H9 (cell line): ENCODE data around the gene TRIM73. TPM values are rescaled to one million over a fixed set of nuclear protein-coding genes. Genes with fewer than 3 reads are reported as not detected.
"Not testable (repeated sequence)": the region's sequence is repeated elsewhere in the genome, so short reads cannot be mapped to it uniquely, and the experiment has no call there.

Experiments
- DNase-seq: peaks from one replicate; pipeline ENCODE4 v3.0.0-alpha.2; 2017
- H2AFZ ChIP-seq: one replicate; pipeline ENCODE4 v1.6.1; 2013; ENCODE audit warnings: mild to moderate bottlenecking, low read length, control low read depth, moderate library complexity
- H2AK5ac ChIP-seq: 2 replicates; pipeline ENCODE4 v1.6.1; 2013; ENCODE audit warnings: low read length, control low read depth, mixed read lengths; ENCODE audit not compliant: insufficient read length
- H2BK120ac ChIP-seq: one replicate; pipeline ENCODE4 v1.6.1; 2013; ENCODE audit warnings: low read depth, mild to moderate bottlenecking, low read length, control low read depth, inconsistent platforms; ENCODE audit not compliant: poor library complexity, severe bottlenecking
- H2BK12ac ChIP-seq: 2 replicates; pipeline ENCODE4 v1.6.1; 2013; ENCODE audit warnings: low read length, control low read depth, mixed read lengths, low read depth; ENCODE audit not compliant: insufficient read length
- H2BK15ac ChIP-seq: 2 replicates; pipeline ENCODE4 v1.6.1; 2013; ENCODE audit warnings: low read depth, low read length, control low read depth
- H2BK20ac ChIP-seq: one replicate; pipeline ENCODE4 v1.6.1; 2013; ENCODE audit warnings: low read depth, mild to moderate bottlenecking, low read length, control low read depth, inconsistent platforms; ENCODE audit not compliant: poor library complexity, severe bottlenecking
- H2BK5ac ChIP-seq: 2 replicates; pipeline ENCODE4 v1.6.1; 2013; ENCODE audit warnings: low read length, control low read depth, mixed read lengths; ENCODE audit not compliant: insufficient read length
- H3K14ac ChIP-seq: 2 replicates; pipeline ENCODE4 v1.6.1; 2013; ENCODE audit warnings: low read length, control low read depth; ENCODE audit not compliant: insufficient read depth
- H3K18ac ChIP-seq: 2 replicates; pipeline ENCODE4 v1.6.1; 2013; ENCODE audit warnings: low read depth, mild to moderate bottlenecking, mixed read lengths, low read length, control low read depth; ENCODE audit not compliant: insufficient read length
- H3K23ac ChIP-seq: 2 replicates; pipeline ENCODE4 v1.6.1; 2013; ENCODE audit warnings: low read length, control low read depth, mixed read lengths, low read depth; ENCODE audit not compliant: insufficient read length
- H3K23me2 ChIP-seq: 2 replicates; pipeline ENCODE4 v1.6.1; 2013; ENCODE audit warnings: low read depth, mild to moderate bottlenecking, mixed read lengths, low read length, control low read depth; ENCODE audit not compliant: insufficient read length, poor library complexity, severe bottlenecking
- H3K27ac ChIP-seq: 2 replicates; pipeline ENCODE4 v1.5.1; 2013; ENCODE audit warnings: low read length, control low read depth, mixed read lengths, low read depth; ENCODE audit not compliant: insufficient read length
- H3K27me3 ChIP-seq: 2 replicates; pipeline ENCODE4 v1.6.1; 2013; ENCODE audit warnings: low read length, control low read depth, inconsistent platforms; ENCODE audit not compliant: insufficient read depth
- H3K4ac ChIP-seq: 2 replicates; pipeline ENCODE4 v1.6.1; 2013; ENCODE audit warnings: low read depth, mild to moderate bottlenecking, control low read depth, inconsistent platforms, low read length, moderate library complexity
- H3K4me1 ChIP-seq: 2 replicates; pipeline ENCODE4 v1.6.1; 2013; ENCODE audit warnings: low read length, control low read depth, inconsistent platforms; ENCODE audit not compliant: insufficient read depth
- H3K4me2 ChIP-seq: 2 replicates; pipeline ENCODE4 v1.6.1; 2013; ENCODE audit warnings: low read length, control low read depth, mixed read lengths; ENCODE audit not compliant: insufficient read length, insufficient read depth
- H3K56ac ChIP-seq: 2 replicates; pipeline ENCODE4 v1.6.1; 2013; ENCODE audit warnings: low read depth, mild to moderate bottlenecking, mixed read lengths, low read length, control low read depth; ENCODE audit not compliant: insufficient read length
- H3K79me1 ChIP-seq: 2 replicates; pipeline ENCODE4 v1.6.1; 2013; ENCODE audit warnings: low read depth, mild to moderate bottlenecking, moderate library complexity, low read length, control low read depth, inconsistent platforms; ENCODE audit not compliant: insufficient read depth, poor library complexity, severe bottlenecking
- H3K79me2 ChIP-seq: 2 replicates; pipeline ENCODE4 v1.6.1; 2013; ENCODE audit warnings: low read length, control low read depth, inconsistent platforms; ENCODE audit not compliant: insufficient read depth
- H3K9ac ChIP-seq: 2 replicates; pipeline ENCODE4 v1.6.1; 2013; ENCODE audit warnings: low read length, control low read depth, mixed read lengths; ENCODE audit not compliant: insufficient read length; ENCODE audit errors: extremely low read depth
- H3K9me3 ChIP-seq: one replicate; pipeline ENCODE4 v1.6.1; 2013; ENCODE audit warnings: low read depth, low read length, inconsistent platforms; ENCODE audit not compliant: control insufficient read depth
- H3T11ph ChIP-seq: one replicate; pipeline ENCODE4 v1.6.1; 2013; ENCODE audit warnings: mild to moderate bottlenecking, low read length, control low read depth, inconsistent platforms
- H4K20me1 ChIP-seq: one replicate; pipeline ENCODE4 v1.6.1; 2013; ENCODE audit not compliant: control insufficient read depth, insufficient read length, insufficient read depth
- H4K5ac ChIP-seq: 2 replicates; pipeline ENCODE4 v1.6.1; 2013; ENCODE audit warnings: low read depth, mild to moderate bottlenecking, mixed read lengths, low read length, control low read depth; ENCODE audit not compliant: insufficient read length
- H4K8ac ChIP-seq: replicated peaks from 2 replicates; pipeline ENCODE4 v1.6.1; 2013; ENCODE audit warnings: low read length, control low read depth, mixed read lengths, low read depth; ENCODE audit not compliant: insufficient read length
- H4K91ac ChIP-seq: 2 replicates; pipeline ENCODE4 v1.6.1; 2013; ENCODE audit warnings: low read depth, mild to moderate bottlenecking, moderate library complexity, mixed read lengths, low read length, control low read depth; ENCODE audit not compliant: insufficient read length
- H3K27ac Mint-ChIP-seq, 3 experiments: 2 replicates in 2 of 3; 3 replicates in 1 of 3; pipeline ENCODE4 v1.8.0; 2020 to 2021; ENCODE audit warnings: mixed read lengths in 3 of 3, mild to moderate bottlenecking in 1 of 3, moderate library complexity in 1 of 3
- H3K27me3 Mint-ChIP-seq: 2 replicates; pipeline ENCODE4 v1.8.0; 2021; ENCODE audit warnings: low read depth, mild to moderate bottlenecking, moderate library complexity, mixed read lengths
- H3K36me3 Mint-ChIP-seq, 3 experiments: 2 replicates in 2 of 3; 3 replicates in 1 of 3; pipeline ENCODE4 v1.8.0; 2020 to 2021; ENCODE audit warnings: low read depth in 3 of 3, mixed read lengths in 3 of 3; ENCODE audit not compliant: insufficient read depth in 1 of 3
- H3K4me1 Mint-ChIP-seq, 2 experiments: 2 replicates each; pipeline ENCODE4 v1.8.0; 2020; ENCODE audit warnings: mixed read lengths in 2 of 2
- H3K4me3 Mint-ChIP-seq, 2 experiments: 2 replicates in 1 of 2; 3 replicates in 1 of 2; pipeline ENCODE4 v1.8.0; 2020 to 2021; ENCODE audit warnings: mild to moderate bottlenecking in 2 of 2, mixed read lengths in 2 of 2, moderate library complexity in 1 of 2
- H3K9me3 Mint-ChIP-seq, 2 experiments: 2 replicates in 1 of 2; 3 replicates in 1 of 2; pipeline ENCODE4 v1.8.0; 2020; ENCODE audit warnings: mild to moderate bottlenecking in 2 of 2, mixed read lengths in 2 of 2, moderate library complexity in 1 of 2
- WGBS: extraction: QIAGEN DNeasy Blood & Tissue Kit; methylation state at CpG from one replicate; pipeline ENCODE4 v1.1.7; 2013; ENCODE audit warnings: missing lambda C conversion rate, low lambda C conversion rate, mixed read lengths; ENCODE audit not compliant: insufficient read length; ENCODE audit errors: extremely low coverage; 5-methylcytosine and 5-hydroxymethylcytosine counted together
- total RNA-seq: library from RNA; stranded (reverse); gene quantifications from 2 replicates; pipeline ENCODE4 v1.2.1, GENCODE V29; 2021

Gene TRIM73
- total RNA-seq, 1 experiment from 2014 or later, result 2.9 TPM

DNA sequence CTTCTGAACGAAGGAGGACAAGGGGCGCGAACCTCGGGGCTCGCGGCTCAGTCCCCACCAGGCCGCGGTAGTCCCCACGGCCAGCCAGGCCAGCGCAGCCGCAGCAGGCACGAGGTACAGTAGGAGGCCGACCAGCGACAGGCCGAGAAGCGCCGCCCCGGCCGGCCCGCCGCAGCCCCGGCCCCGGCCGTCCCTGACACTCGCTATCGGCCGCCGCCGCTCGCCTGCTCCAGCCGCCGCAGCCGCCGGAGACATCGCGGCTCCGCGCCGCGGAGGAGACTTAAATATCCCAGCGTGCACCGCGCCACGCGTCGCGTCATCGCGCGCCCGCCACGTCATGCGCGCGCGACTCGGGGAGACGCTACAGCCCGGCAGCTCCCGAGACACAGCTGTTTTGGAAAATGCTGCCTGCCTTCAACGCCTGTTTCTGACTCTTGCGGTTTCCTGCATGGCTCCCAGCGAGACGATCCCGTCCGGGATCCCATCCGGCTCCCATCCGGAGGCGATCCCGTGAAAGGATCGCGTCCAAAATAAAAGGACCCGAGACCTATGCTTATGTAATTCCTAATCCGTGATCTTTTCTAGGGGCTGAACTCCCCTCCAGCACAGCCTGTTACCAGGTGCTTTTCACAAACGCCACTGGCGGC lies 47.2 kb downstream of the TRIM73 start:
- not testable (repeated sequence) for H2AK5ac ChIP-seq, H3K56ac ChIP-seq, H4K91ac ChIP-seq, H3K79me1 ChIP-seq, H3K4ac ChIP-seq, H4K5ac ChIP-seq, H4K20me1 ChIP-seq, H3K9me3 Mint-ChIP-seq, H4K8ac ChIP-seq, H3K27me3 Mint-ChIP-seq, H2BK15ac ChIP-seq, H3K23me2 ChIP-seq, H3K9me3 ChIP-seq, H3T11ph ChIP-seq, H3K79me2 ChIP-seq, H2AFZ ChIP-seq, H3K4me1 ChIP-seq, H2BK12ac ChIP-seq, H3K27me3 ChIP-seq, H2BK5ac ChIP-seq, H3K4me1 Mint-ChIP-seq, H3K27ac ChIP-seq, H3K18ac ChIP-seq, H3K23ac ChIP-seq, H2BK20ac ChIP-seq, H3K14ac ChIP-seq, H2BK120ac ChIP-seq
- Histone ChIP-seq H3K9ac (peak overlapping the region; percentile 80), H3K4me2 (peak overlapping the region; percentile 48)
- WGBS, result no CpG with 5 or more reads among the region's 76 CpGs
- Mint-ChIP-seq H3K27ac (peak overlapping the region; percentile 93 to 99 (median 99); a peak in 5 of 7 replicates), H3K36me3 (peaks cover 23 to 33% (median 29%) of the 10 kb centered on the region in 3 experiments; a peak in 6 of 7 replicates), H3K4me3 (peak overlapping the region; percentile 87 to 94)
- peak; percentile 37 for DNase-seq

DNA sequence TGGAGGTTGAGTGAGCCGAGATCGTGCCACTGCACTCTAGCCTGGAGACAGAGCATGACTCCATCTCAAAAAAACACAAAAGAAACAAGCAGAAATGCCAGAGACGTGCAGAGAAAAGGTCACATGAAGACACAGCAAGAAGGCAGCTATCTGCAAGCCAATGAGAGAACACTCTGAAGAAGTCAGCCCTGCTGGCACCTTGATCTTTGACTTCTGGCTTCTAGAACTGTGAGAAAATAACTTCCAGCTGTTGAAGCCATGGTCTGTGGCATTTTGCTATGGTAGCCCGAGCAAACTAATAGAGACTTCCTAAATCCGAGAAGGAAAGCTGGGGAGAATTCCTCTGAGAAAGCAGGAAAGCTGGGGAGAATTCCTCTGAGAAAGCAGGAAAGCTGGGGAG lies 54.5 kb downstream of the TRIM73 start:
- H2AFZ ChIP-seq, H3K14ac ChIP-seq, H3K9me3 ChIP-seq, H3K23ac ChIP-seq, H3K23me2 ChIP-seq, H2BK20ac ChIP-seq, H3K4ac ChIP-seq, H3K4me1 ChIP-seq, H2BK12ac ChIP-seq, H4K20me1 ChIP-seq, H3K27me3 ChIP-seq, H3K79me2 ChIP-seq, H4K8ac ChIP-seq, H2BK15ac ChIP-seq, H3K27me3 Mint-ChIP-seq, H3K4me3 Mint-ChIP-seq, DNase-seq, H3K27ac ChIP-seq, H3K27ac Mint-ChIP-seq, H3K9me3 Mint-ChIP-seq, H2AK5ac ChIP-seq, H3K56ac ChIP-seq, H3K4me2 ChIP-seq, H4K5ac ChIP-seq, H3K79me1 ChIP-seq, H2BK5ac ChIP-seq, H3K18ac ChIP-seq, H3K9ac ChIP-seq, H4K91ac ChIP-seq, H3T11ph ChIP-seq, H3K4me1 Mint-ChIP-seq, H2BK120ac ChIP-seq: not testable (repeated sequence)
- peaks cover 0 to 10% (median 8%) of the 10 kb centered on the region in 3 experiments; a peak in 3 of 7 replicates for H3K36me3 Mint-ChIP-seq
- WGBS, result no CpG with 5 or more reads among the region's 5 CpGs
